B cell (primary cell): ENCODE measurements around the gene MAP3K14. TPM values are rescaled to one million over a fixed set of nuclear protein-coding genes. Genes with fewer than 3 reads are reported as not detected.
"Not testable (repeated sequence)": the region's sequence is repeated elsewhere in the genome, so short reads cannot be mapped to it uniquely, and the experiment has no call there.

ENCODE experiments used
- ATAC-seq: fragments of 200-7000 bp; cut with Tn5 transposase; one replicate; pipeline ENCODE4 v1.10.0; 2021; ENCODE audit warnings: low read depth, mild to moderate bottlenecking, moderate number of reproducible peaks, moderate library complexity
- CTCF ChIA-PET: fragments of 350-600 bp; sonication (Branson Sonifier 250); formaldehyde crosslinking; loops from one replicate; lab custom pipeline; 2021; ENCODE audit warnings: antibody characterized with exemption, inconsistent platforms; lab: Charles Lee
- POLR2A ChIA-PET: fragments of 350-600 bp; sonication (Branson Sonifier 250); formaldehyde crosslinking; loops from one replicate; lab custom pipeline; 2021; ENCODE audit warnings: antibody characterized with exemption; lab: Charles Lee
- DNase-seq: peaks from one replicate; pipeline ENCODE4 v3.0.0; 2013
- H2AFZ ChIP-seq: 2 replicates; pipeline ENCODE4 v1.6.1; 2012; ENCODE audit warnings: mild to moderate bottlenecking, low read depth, low read length; ENCODE audit not compliant: insufficient read depth, poor library complexity, severe bottlenecking
- H3K27ac ChIP-seq, 2 donors: 1 replicate in 1 of 2; 2 replicates in 1 of 2; pipeline ENCODE4 v1.5.1; 2012 to 2013; ENCODE audit warnings: low read length in 2 of 2, mild to moderate bottlenecking in 2 of 2, moderate library complexity in 1 of 2
- H3K27me3 ChIP-seq, 4 experiments: fragments of 200-600 bp in 1 of 4; sonication (generic) in 1 of 4; replicated peaks in 1 of 4; 1 replicate in 2 of 4; 2 replicates in 2 of 4; pipeline versions ENCODE4 v1.6.1 to v1.7.0; 2013 to 2016; ENCODE audit warnings: low read length in 3 of 4, mild to moderate bottlenecking in 2 of 4, mixed read lengths in 1 of 4, moderate library complexity in 1 of 4; ENCODE audit not compliant: insufficient read depth in 4 of 4, control insufficient read depth in 3 of 4; ENCODE audit errors: control extremely low read depth in 1 of 4
- H3K36me3 ChIP-seq, 2 experiments: replicated peaks in 1 of 2; 1 replicate in 1 of 2; 2 replicates in 1 of 2; pipeline versions ENCODE4 v1.6.1 to v1.7.1; 2013; ENCODE audit warnings: low read length in 1 of 2; ENCODE audit not compliant: insufficient read depth in 2 of 2, control insufficient read depth in 1 of 2; ENCODE audit errors: control extremely low read depth in 1 of 2, extremely low read depth in 1 of 2
- H3K4me1 ChIP-seq, 2 donors: fragments of 200-600 bp in 1 of 2; sonication (generic) in 1 of 2; 1 replicate in 1 of 2; 2 replicates in 1 of 2; pipeline versions ENCODE4 v1.5.1 to v1.6.1; 2013 to 2017; ENCODE audit warnings: low read length in 2 of 2; ENCODE audit not compliant: control insufficient read depth in 2 of 2, insufficient read depth in 2 of 2
- H3K4me2 ChIP-seq: replicated peaks from 2 replicates; pipeline ENCODE3; 2012; ENCODE audit warnings: mild to moderate bottlenecking, low read depth, low read length; ENCODE audit not compliant: poor library complexity, severe bottlenecking
- H3K4me3 ChIP-seq, 5 experiments: fragments of 200-600 bp in 1 of 5; sonication (generic) in 1 of 5; 1 replicate in 3 of 5; 2 replicates in 2 of 5; pipeline versions ENCODE4 v1.5.1 to v1.7.0; 2011 to 2016; ENCODE audit warnings: low read length in 4 of 5, mild to moderate bottlenecking in 4 of 5, low read depth in 2 of 5, control low read depth in 1 of 5, moderate library complexity in 1 of 5; ENCODE audit not compliant: insufficient read depth in 1 of 5; ENCODE audit errors: control extremely low read depth in 1 of 5, extremely low read depth in 1 of 5
- H3K79me2 ChIP-seq: fragments of 200-600 bp; sonication (generic); one replicate; pipeline ENCODE4 v1.6.0; 2016; ENCODE audit warnings: low read length; ENCODE audit not compliant: control insufficient read depth, insufficient read depth
- H3K9ac ChIP-seq: fragments of 200-600 bp; sonication (generic); 2 replicates; pipeline ENCODE4 v1.6.1; 2017; ENCODE audit warnings: mild to moderate bottlenecking, low read length, moderate library complexity
- H3K9me3 ChIP-seq, 3 donors: one replicate each; pipeline versions ENCODE4 v1.6.1 to v1.7.1; 2013; ENCODE audit warnings: low read length in 2 of 3; ENCODE audit not compliant: control insufficient read depth in 2 of 3, insufficient read depth in 1 of 3; ENCODE audit errors: control extremely low read depth in 1 of 3
- H4K20me1 ChIP-seq: 2 replicates; pipeline ENCODE4 v1.6.0; 2012; ENCODE audit warnings: mild to moderate bottlenecking, low read length; ENCODE audit not compliant: insufficient read depth, control insufficient read depth, poor library complexity, severe bottlenecking
- H3K27ac Mint-ChIP-seq: one replicate; pipeline ENCODE4 v1.8.0; 2021; ENCODE audit warnings: mixed read lengths
- H3K27me3 Mint-ChIP-seq: one replicate; pipeline ENCODE4 v1.8.0; 2021; ENCODE audit warnings: mixed read lengths
- H3K4me1 Mint-ChIP-seq: one replicate; pipeline ENCODE4 v1.8.0; 2021; ENCODE audit warnings: mixed read lengths
- H3K4me3 Mint-ChIP-seq: one replicate; pipeline ENCODE4 v1.8.0; 2021; ENCODE audit warnings: mixed read lengths
- H3K9me3 Mint-ChIP-seq: one replicate; pipeline ENCODE4 v1.8.0; 2022; ENCODE audit warnings: mixed read lengths; ENCODE audit not compliant: insufficient read depth
- EZH2 ChIP-seq: IDR thresholded peaks from 2 replicates; pipeline ENCODE4 v1.6.1; 2012; ENCODE audit warnings: borderline replicate concordance, low read depth, mild to moderate bottlenecking, moderate library complexity, low read length; ENCODE audit not compliant: insufficient read depth, poor library complexity, severe bottlenecking
- WGBS: methylation state at CpG from one replicate; pipeline ENCODE4 v1.1.5; 2013; ENCODE audit warnings: missing lambda C conversion rate; ENCODE audit not compliant: insufficient coverage; 5-methylcytosine and 5-hydroxymethylcytosine counted together
- intact Hi-C: fragments of 100-400 bp; cut with micrococcal nuclease; formaldehyde crosslinking; loops from one replicate; pipeline ENCODE4 v1.10.0; 2022
- polyA plus RNA-seq: library from polyadenylated mRNA; depleted of rRNA; stranded (reverse); fragments of >200 nt; gene quantifications from 2 replicates; pipeline ENCODE4 v1.2.3, GENCODE V29; 2012
- total RNA-seq, 2 donors: library from RNA; stranded (reverse); fragments of 120-200 nt in 1 of 2; gene quantifications; 1 replicate in 1 of 2; 2 replicates in 1 of 2; pipeline versions ENCODE4 v1.2.3 to v1.2.4, GENCODE V29; 2013 to 2022
- TF ChIP-seq, protein P1 (sequence below): fragments of 200-600 bp; IDR thresholded peaks from one replicate; pipeline ENCODE4 v1.8.0; 2022; ENCODE audit warnings: antibody characterized with exemption, mild to moderate bottlenecking

The MAP3K14 gene
- total and polyA plus RNA-seq, 2 donors (not counting 1 experiment from before 2014, with no cell fraction given): 66.1 to 84.1 TPM

DNA sequence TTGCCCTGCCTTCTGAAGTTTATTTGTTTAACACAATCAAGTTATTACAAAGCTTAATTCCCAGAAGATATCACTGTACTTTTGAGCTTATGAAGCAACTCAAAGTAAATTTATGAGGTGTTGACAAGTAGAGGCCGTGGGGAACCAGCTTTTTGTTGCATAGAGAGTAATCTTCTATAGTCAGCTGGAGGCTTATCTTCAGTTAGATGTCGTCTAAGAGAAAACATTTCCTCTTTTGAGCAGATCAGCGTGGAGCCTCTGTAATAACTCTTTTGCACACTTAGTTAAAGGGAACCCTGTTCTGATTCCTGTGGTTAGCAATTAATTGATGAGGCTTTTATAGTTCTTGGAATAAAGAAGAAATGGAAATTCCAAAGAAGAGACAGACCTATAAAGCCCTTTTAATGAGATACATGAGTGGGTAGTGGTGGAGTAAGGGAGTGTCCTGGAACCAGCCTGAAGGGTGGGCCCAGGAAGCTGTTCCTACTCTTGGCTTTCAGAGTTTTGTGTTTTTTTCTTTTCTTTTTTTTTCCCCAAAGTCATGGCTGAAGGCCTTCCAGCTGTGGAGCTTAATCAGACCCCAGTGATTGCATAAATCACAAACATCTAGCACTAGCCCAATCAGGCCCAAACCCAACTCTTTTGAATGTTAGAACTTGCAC is 28.9 kb upstream of the MAP3K14 start:
- H3K27ac Mint-ChIP-seq: peak overlapping the region; percentile 62
- H3K79me2 ChIP-seq: no peaks in the 10 kb centered on the region

DNA sequence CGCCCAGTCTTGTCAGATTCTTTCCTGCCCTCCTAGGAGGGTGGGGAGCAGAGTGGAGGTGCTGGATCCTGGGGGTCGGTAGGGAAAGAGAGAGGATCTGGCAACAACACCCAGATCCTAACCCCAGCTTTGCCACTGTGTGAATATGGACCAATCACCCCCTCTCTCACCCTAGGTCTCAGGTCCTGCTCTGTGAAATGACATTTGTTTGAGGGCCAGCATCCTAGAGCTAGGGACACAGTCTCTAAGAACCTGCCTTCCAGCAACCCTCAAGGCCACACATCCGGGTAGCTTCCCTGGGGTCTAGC is 28.4 kb upstream of the MAP3K14 start:
- H2AFZ ChIP-seq: peak overlapping the region; percentile 16
- Mint-ChIP-seq H3K4me1 (peaks cover 5% of the 10 kb centered on the region), H3K4me3 (no peak overlapping the region), H3K27me3 (peaks cover 3% of the 10 kb centered on the region), H3K27ac (peak overlapping the region; percentile 62), H3K9me3 (no peaks in the 10 kb centered on the region)
- intact Hi-C loops: no loop called here
- no CpG with 5 or more reads among the region's 3 CpGs for whole genome bisulfite sequencing
- no peaks in the 10 kb centered on the region for H3K79me2 ChIP-seq
- H3K36me3 ChIP-seq: no peaks in the 10 kb centered on the region
- ATAC-seq: no peak
- peaks cover 0 to 5% of the 10 kb centered on the region in 2 donors for H3K4me1 ChIP-seq
- ChIA-PET CTCF (interaction anchor here (0.7 to 1.0 kb wide), 3 partner anchors 28 to 126 kb away, joined by 3 to 5 read pairs (median 4); partner anchors contain the start of gene MAP3K14), POLR2A (interaction anchor here (0.5 to 1.4 kb wide), 2 partner anchors 11 to 130 kb away, joined by 3 read pairs; no protein-coding TSS in a partner anchor)
- H3K27me3 ChIP-seq: peaks cover 0 to 4% (median 0%) of the 10 kb centered on the region in 4 experiments
- no peak for DNase-seq
- no peak overlapping the region for H3K4me3 ChIP-seq
- no peak overlapping the region for H3K4me2 ChIP-seq
- H3K9ac ChIP-seq: no peak overlapping the region
- H3K9me3 ChIP-seq: no peaks in the 10 kb centered on the region
- no peak overlapping the region for H3K27ac ChIP-seq
- TF ChIP-seq EZH2: no peak
- TF ChIP-seq, protein P1, sequence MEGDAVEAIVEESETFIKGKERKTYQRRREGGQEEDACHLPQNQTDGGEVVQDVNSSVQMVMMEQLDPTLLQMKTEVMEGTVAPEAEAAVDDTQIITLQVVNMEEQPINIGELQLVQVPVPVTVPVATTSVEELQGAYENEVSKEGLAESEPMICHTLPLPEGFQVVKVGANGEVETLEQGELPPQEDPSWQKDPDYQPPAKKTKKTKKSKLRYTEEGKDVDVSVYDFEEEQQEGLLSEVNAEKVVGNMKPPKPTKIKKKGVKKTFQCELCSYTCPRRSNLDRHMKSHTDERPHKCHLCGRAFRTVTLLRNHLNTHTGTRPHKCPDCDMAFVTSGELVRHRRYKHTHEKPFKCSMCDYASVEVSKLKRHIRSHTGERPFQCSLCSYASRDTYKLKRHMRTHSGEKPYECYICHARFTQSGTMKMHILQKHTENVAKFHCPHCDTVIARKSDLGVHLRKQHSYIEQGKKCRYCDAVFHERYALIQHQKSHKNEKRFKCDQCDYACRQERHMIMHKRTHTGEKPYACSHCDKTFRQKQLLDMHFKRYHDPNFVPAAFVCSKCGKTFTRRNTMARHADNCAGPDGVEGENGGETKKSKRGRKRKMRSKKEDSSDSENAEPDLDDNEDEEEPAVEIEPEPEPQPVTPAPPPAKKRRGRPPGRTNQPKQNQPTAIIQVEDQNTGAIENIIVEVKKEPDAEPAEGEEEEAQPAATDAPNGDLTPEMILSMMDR: no peak
- no peaks in the 10 kb centered on the region for H4K20me1 ChIP-seq

More for the DNA sequence above, 28.9 kb upstream of the MAP3K14 start:
- DNase-seq (no peak), ATAC-seq (no peak)
- Mint-ChIP-seq H3K4me3 (no peak overlapping the region), H3K27me3 (peaks cover 3% of the 10 kb centered on the region), H3K9me3 (no peaks in the 10 kb centered on the region), H3K4me1 (peaks cover 5% of the 10 kb centered on the region)
- Histone ChIP-seq H4K20me1 (no peaks in the 10 kb centered on the region), H3K4me3 (no peak overlapping the region), H3K4me2 (no peak overlapping the region), H3K27me3 (peaks cover 0 to 4% (median 0%) of the 10 kb centered on the region in 4 experiments), H3K9me3 (no peaks in the 10 kb centered on the region), H3K36me3 (no peaks in the 10 kb centered on the region), H2AFZ (peak overlapping the region; percentile 16), H3K27ac (no peak overlapping the region), H3K9ac (no peak overlapping the region), H3K4me1 (peaks cover 0 to 5% of the 10 kb centered on the region in 2 donors)
- POLR2A ChIA-PET: interaction anchor here (0.5 to 1.4 kb wide), 2 partner anchors 11 to 131 kb away, joined by 3 read pairs; no protein-coding TSS in a partner anchor
- intact Hi-C loops: no loop called here
- CTCF ChIA-PET: interaction anchor here (0.7 to 1.0 kb wide), 3 partner anchors 29 to 127 kb away, joined by 3 to 5 read pairs (median 4); partner anchors contain the start of gene MAP3K14
- TF ChIP-seq EZH2: no peak
- TF ChIP-seq, protein P1: no peak
- no CpG with 5 or more reads among the region's 3 CpGs for WGBS

DNA sequence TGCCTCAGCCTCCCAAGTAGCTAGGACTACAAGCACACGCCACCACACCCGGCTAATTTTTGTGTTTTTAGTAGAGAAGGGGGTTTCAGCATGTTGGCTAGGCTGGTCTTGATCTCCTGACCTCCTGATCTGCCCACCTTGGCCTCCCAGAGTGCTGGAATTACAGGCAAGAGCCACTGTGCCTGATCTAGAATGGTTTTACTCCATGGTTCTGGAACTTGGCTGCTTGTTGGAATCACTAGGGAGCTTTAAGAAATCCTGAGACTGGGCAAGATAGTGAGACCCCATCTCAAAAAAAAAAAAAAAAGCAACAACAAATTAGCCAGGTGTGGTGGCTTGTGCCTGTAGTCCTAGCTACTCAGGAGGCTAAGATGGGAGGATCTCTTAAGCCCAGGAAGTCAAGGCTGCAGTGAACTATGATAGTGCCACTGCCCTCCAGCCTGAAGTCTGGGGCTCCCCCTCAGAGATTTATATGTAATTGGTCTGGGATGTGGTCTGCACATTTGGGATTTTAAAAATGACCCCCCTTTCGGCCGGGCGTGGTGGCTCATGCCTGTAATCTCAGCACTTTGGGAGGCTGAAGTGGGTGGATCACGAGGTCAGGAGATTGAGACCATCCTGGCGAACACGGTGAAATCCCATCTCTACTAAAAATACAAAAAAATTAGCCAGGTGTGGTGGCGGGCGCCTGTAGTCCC is 27.3 kb upstream of the MAP3K14 start:
- H3K9ac ChIP-seq, H3K27ac ChIP-seq, H3K36me3 ChIP-seq, H3K27me3 Mint-ChIP-seq, H3K4me3 ChIP-seq, H3K4me2 ChIP-seq, H3K4me1 Mint-ChIP-seq, H3K4me1 ChIP-seq, H3K27me3 ChIP-seq, ATAC-seq, H3K79me2 ChIP-seq, POLR2A ChIA-PET, H3K27ac Mint-ChIP-seq, H2AFZ ChIP-seq, H4K20me1 ChIP-seq, H3K9me3 Mint-ChIP-seq, intact Hi-C loops, DNase-seq, H3K4me3 Mint-ChIP-seq, H3K9me3 ChIP-seq: not testable (repeated sequence)
- CTCF ChIA-PET: interaction anchor here (0.6 to 1.3 kb wide), 2 partner anchors 23 to 67 kb away, joined by 3 to 4 read pairs; no protein-coding TSS in a partner anchor
- 100% methylated on average over 3 of the region's 10 CpGs for WGBS
